ENCODE results near the gene TSC22D3. TPM values are rescaled to one million over a fixed set of nuclear protein-coding genes. Genes with fewer than 3 reads are reported as not detected.

The TSC22D3 gene
- total and polyA plus RNA-seq, 2 experiments from 2014 or later, result 235 to 297 TPM

- Histone ChIP-seq H3K4me3 (no peak overlapping the region), H3K36me3 (no peaks in the 10 kb centered on the region), H3K27ac (peak overlapping the region; percentile 66), H3K4me1 (ENCODE audit: low read depth) (peaks cover 31% of the 10 kb centered on the region), H3K9me3 (ENCODE audit: low read depth) (no peaks in the 10 kb centered on the region), H3K27me3 (no peaks in the 10 kb centered on the region)
- no peak for TF ChIP-seq CTCF (IDR thresholded peaks at IDR 0.05; ENCODE audit: low read depth, low read length)
- no peak for DNase-seq (ENCODE audit: low read depth in 1 of 2, low spot score in 1 of 2)
These were observed 91.7 kb downstream of the TSC22D3 start for GRCh38 chrX:107683931-107684330.

GRCh38 chrX:107683124-107683895 lies 92.3 kb downstream of the TSC22D3 start:
- H3K27me3 ChIP-seq, result no peaks in the 10 kb centered on the region

GRCh38 chrX:107682256-107682655 lies 93.3 kb downstream of the TSC22D3 start:
- no peak for TF ChIP-seq CTCF (IDR thresholded peaks at IDR 0.05; ENCODE audit: low read depth, low read length)
- no peak overlapping the region for H3K4me3 ChIP-seq
- no peaks in the 10 kb centered on the region for H3K9me3 ChIP-seq (ENCODE audit: low read depth)
- no peaks in the 10 kb centered on the region for H3K27me3 ChIP-seq
- H3K27ac ChIP-seq, result no peak overlapping the region
- no peak for DNase-seq (ENCODE audit: low read depth in 1 of 2, low spot score in 1 of 2)
- no peaks in the 10 kb centered on the region for H3K36me3 ChIP-seq
- H3K4me1 ChIP-seq (ENCODE audit: low read depth), result peaks cover 28% of the 10 kb centered on the region

More at GRCh38 chrX:107683124-107683895, 92.3 kb downstream of the TSC22D3 start:
- no peak for TF ChIP-seq CTCF (IDR thresholded peaks at IDR 0.05; ENCODE audit: low read depth, low read length)
- Histone ChIP-seq H3K36me3 (no peaks in the 10 kb centered on the region), H3K4me1 (ENCODE audit: low read depth) (peaks cover 29% of the 10 kb centered on the region), H3K9me3 (ENCODE audit: low read depth) (no peaks in the 10 kb centered on the region), H3K27ac (peak overlapping the region; percentile 66), H3K4me3 (no peak overlapping the region)
- DNase-seq (ENCODE audit: low read depth in 1 of 2, low spot score in 1 of 2), result peak in 1 of 2 donors; percentile 61

- Histone ChIP-seq H3K4me3 (no peak overlapping the region), H3K27ac (no peak overlapping the region), H3K27me3 (no peaks in the 10 kb centered on the region), H3K9me3 (ENCODE audit: low read depth) (no peaks in the 10 kb centered on the region), H3K36me3 (no peaks in the 10 kb centered on the region), H3K4me1 (ENCODE audit: low read depth) (peaks cover 30% of the 10 kb centered on the region)
- no peak for TF ChIP-seq CTCF (IDR thresholded peaks at IDR 0.05; ENCODE audit: low read depth, low read length)
- peak in 1 of 2 donors; percentile 87 for DNase-seq (ENCODE audit: low read depth in 1 of 2, low spot score in 1 of 2)
These were observed 96.4 kb downstream of the TSC22D3 start for GRCh38 chrX:107678957-107679740.

- H3K9me3 ChIP-seq (ENCODE audit: low read depth), result no peaks in the 10 kb centered on the region
- H3K4me1 ChIP-seq (ENCODE audit: low read depth), result peaks cover 26% of the 10 kb centered on the region
- no peaks in the 10 kb centered on the region for H3K27me3 ChIP-seq
- peak in 1 of 2 donors; percentile 49 for DNase-seq (ENCODE audit: low read depth in 1 of 2, low spot score in 1 of 2)
- no peak overlapping the region for H3K27ac ChIP-seq
- TF ChIP-seq CTCF (IDR thresholded peaks at IDR 0.05; ENCODE audit: low read depth, low read length), result no peak
- no peak overlapping the region for H3K4me3 ChIP-seq
- H3K36me3 ChIP-seq, result no peaks in the 10 kb centered on the region
These were observed 97.7 kb downstream of the TSC22D3 start for GRCh38 chrX:107677909-107678308.
